Measurements from ENCODE around the gene CCL17.
"Not testable (repeated sequence)": the region's sequence is repeated elsewhere in the genome, so short reads cannot be mapped to it uniquely, and the experiment has no call there.

The CCL17 gene

DNA sequence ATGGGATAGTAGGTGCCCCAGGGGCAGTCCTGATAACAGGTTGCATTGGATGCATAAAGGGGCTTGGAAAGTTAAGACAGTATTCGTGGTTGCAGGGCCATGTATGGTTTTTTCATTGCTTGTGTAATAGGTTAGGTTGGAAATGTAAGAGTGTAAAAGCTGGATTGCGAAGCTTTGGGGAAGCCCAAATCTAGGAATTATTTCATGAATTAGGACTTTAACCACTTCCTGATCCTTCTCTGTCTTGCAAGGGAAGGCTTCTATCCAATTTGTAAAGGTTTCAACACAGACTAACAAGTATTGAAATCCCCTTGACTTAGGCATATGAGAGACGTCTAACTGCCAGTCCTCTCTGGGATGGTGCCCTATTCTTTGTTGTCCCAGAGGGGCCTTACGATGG lies 7.8 kb upstream of the CCL17 start:
- no peak for DNase-seq (ENCODE audit: low read depth in 3 of 3)

- DNase-seq (ENCODE audit: low read depth in 3 of 3), result not testable (repeated sequence)
Measured at GRCh38 chr16:57397493-57397892, 7.1 kb upstream of the CCL17 start.

GRCh38 chr16:57401943-57402640 lies 2.5 kb upstream of the CCL17 start:
- no peak for DNase-seq (ENCODE audit: low read depth in 3 of 3)

DNA sequence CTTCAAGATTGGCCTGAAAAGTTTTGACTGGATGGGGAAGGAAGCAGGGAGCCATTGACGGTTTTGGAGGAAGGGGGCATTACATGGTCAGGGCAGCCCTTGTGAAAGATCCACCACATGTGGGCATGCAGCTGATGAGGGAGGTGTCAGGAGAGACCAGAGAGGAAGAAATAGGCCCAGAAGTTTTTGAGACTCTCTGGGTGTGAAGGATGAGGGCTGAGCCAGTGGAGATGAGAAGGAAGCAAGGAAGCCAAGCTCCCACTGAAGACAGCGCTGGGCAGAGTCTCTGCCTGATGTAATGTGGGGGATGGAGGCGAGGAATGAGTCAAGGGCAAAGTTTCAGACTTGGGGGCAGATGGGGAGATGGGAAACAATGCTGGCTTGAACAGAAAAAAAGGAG lies 530 bp downstream of the CCL17 start:
- no peak for DNase-seq (ENCODE audit: low read depth in 3 of 3)

DNA sequence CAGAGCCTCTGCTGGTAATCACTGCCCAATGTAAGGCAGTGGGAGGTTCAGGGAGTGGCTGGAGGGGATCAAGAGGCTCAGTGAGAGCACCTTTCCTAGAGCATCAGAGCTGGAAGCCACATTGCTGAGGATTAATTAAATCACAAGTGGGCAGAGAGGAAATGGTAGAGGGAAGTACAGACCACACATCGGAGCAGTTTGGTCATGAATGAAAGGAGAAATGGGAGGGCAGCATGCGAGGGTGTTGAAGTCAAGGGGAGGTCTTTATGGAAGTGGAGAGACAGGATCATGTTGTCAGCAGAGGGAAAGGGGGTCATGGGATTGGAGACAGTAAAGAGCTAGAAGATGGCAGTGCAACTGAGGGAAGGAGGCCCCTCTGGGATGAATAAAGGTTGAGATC lies 2.3 kb downstream of the CCL17 start:
- no peak for DNase-seq (ENCODE audit: low read depth in 3 of 3)

GRCh38 chr16:57407521-57408353 lies 3.2 kb downstream of the CCL17 start:
- no peak for DNase-seq (ENCODE audit: low read depth in 3 of 3)

DNA sequence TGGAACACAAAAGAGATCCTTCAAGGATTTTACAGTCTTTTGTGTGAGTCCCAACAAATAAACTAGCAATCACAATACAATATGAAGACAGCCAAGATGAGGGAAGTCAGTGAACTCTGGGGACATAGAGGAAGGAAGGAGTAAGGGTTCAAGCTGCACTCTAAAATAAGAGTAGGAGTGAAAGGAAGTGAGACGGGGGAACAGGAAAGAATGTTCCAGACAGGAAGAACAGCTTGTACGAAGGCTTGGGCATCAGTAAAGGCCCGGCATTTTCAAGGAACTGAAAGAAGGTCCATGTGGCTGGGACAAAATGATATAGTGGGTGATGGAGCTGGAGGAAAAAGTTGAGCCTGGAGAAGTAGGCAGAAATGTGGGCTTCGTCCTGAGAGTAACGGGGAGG lies 4.5 kb downstream of the CCL17 start:
- DNase-seq (ENCODE audit: low read depth in 3 of 3), result no peak

DNA sequence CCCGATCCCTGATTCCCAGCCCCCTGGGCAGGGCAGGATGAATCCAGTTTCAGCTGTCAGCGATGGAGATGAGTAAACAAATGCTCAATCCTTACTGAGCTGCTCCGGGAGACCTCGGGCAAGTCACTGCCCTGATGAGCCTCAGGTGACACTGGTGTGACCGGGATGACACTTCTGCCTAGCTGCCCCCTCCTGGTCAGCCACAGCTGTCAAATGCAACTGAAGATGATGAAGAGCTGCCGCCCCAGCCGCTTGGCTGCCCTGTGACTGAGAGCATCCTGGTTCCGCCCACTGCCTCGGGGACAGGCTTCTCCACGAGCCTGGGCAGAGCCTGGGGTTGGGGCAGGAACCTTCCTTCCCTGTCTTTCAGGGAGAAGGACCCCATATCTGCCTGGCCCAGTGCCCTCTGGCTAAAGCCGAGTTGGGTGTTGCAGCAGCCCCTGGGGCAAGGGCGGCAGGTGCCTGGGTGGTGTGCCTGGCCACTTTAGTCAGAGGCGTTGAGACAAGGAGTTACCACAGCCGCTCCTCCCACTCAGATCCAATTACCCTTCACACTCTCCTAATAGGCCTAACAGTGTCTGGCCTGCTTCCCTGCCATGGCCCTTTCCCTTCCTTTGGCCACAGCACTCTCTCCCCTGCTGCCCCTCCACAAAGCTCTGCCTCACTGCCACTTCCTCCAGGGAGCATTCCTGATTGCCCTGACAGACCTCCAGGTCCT lies 5.5 kb downstream of the CCL17 start:
- no peak for DNase-seq (ENCODE audit: low read depth in 3 of 3)

- DNase-seq (ENCODE audit: low read depth in 3 of 3), result no peak
Measured at GRCh38 chr16:57411362-57411976, 6.9 kb downstream of the CCL17 start.

- DNase-seq (ENCODE audit: low read depth in 3 of 3), result no peak
Measured at GRCh38 chr16:57412584-57412983, 8.0 kb downstream of the CCL17 start.

DNA sequence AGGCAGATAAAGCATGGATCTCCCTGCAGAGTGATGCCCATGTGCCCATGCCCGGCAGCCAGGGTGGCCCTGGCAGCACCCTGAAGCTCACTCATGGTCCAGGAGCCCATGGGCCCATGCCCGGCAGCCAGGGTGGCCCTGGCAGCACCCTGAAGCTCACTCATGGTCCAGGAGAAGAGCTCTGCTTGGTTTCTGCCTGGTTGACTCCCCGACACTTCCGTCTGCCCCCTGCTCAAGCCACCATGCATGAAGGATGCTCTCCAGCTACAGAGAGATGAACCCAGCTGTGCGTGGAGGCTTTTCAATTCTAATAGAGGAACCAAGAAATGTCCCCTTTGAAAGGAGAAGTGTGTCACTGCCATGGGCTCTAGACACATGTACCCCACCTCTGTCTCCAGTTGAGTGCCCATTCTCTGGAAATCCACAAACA lies 8.7 kb downstream of the CCL17 start:
- no peak for DNase-seq (ENCODE audit: low read depth in 3 of 3)

DNA sequence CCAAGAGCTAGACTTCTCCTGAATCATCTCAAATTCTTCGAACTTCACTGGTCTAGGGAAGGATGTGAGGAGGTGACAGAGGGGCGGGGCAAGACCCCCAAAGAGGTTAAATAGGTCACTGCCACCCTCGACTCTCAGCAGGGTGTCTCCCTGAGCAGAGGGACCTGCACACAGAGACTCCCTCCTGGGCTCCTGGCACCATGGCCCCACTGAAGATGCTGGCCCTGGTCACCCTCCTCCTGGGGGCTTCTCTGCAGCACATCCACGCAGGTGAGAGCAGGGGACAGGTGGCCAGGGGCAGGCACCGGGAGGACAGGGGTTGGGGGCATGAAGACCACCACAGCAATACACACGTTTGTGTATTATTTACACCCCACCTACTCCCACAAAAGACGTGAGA lies 9.2 kb downstream of the CCL17 start:
- no peak for DNase-seq (ENCODE audit: low read depth in 3 of 3)

- no peak for DNase-seq (ENCODE audit: low read depth in 3 of 3)
Measured at GRCh38 chr16:57416084-57416483, 11.5 kb downstream of the CCL17 start.

DNA sequence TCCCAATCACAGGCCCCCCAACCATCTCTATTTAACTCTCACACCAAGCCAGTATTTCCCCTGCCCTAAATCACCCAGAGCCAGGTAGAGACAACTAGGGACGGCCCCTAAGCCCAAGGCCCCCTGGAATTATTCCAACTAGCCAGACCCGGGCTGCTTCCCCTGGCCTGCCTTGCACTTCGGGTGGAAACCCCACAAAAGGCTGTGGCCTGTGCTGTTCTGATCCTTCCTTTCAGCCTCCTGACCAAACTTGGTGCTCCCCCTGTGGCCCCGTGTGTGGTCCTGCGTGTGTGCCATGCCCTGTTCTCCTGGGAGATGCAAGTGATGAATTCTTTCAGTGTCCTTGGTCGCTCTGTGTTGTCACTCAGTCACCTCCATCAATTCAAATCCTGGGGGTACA lies 14.9 kb downstream of the CCL17 start:
- DNase-seq (ENCODE audit: low read depth in 3 of 3), result no peak

DNA sequence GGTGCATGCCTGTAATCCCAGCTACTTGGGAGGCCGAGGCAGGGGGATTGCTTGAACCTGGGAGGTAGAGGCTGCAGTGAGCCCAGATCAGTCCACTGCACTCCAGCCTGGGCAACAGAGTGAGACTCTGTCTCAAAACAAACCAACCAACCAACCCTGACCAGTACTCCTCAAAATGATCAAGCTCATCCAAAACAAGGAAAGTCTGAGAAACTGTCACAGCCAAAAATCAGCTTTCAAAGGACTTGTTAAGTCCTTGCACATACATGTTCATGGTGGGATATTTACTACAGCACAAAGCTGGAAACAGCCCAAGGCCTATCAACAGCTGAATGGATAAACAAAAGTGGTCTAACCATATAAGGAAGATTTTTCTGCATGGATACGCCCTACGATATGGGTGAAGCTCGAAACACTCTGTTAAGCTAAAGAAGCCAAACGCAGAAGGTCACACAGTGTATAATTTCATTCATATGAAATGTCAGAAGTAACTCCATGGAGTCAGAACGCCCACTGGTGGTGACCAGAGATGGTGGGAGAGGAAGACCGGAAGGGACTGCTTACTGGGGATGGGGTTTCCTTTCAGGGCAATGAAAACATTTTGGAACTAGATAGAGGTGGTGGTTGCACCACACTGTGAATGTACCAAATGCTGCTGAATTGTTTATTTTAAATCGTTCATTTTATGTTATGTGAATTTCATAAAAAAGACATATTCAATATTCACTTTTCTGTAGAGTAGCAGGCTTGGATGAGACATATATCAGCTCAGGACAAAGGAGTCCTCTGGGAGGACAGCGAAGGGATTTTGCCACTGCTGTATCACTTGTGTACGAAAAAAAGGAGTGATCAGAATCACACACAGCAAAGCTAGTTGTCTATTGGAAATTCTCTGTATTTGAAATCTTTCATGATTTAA lies 17.7 kb downstream of the CCL17 start:
- no peak for DNase-seq (ENCODE audit: low read depth in 3 of 3)

DNA sequence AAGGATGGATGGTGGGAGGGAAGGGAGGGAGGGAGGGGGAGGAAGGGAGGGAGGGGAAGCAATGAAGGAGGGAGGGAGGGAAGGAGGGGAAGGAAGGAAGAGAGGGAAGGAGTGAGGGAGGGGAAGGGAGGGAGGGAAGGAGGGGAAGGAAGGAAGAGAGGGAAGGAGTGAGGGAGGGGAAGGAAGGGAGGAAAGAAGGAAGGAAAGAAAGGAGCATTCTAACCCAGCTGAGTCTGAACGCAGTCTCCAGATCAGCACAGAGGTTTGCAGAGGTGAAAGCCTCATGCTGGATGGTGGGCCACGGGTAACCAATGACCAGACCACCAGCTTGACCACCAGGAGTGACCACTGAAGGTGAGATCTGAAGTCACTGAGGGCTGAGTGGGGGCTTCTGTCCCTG lies 18.6 kb downstream of the CCL17 start:
- no peak for DNase-seq (ENCODE audit: low read depth in 3 of 3)

DNA sequence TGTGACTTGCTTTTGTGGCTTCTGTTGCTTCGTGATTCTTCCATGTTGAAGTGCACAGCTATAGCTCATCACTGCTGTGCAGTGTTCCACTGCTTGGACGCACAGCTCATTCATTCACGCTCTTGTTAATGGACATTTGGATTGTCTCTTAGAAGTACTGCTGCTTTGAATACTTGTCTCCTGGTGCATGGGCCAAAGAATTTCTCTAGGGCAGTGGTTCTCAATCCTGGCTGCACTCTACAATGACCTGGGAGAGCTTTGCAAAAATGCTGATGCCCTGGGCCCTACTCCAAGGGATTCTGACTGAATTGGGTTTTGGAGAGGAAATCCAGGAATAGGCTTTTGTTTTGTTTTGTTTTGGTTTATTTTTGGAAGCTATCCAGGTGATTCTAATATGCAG lies 20.0 kb downstream of the CCL17 start:
- no peak for DNase-seq (ENCODE audit: low read depth in 3 of 3)

DNA sequence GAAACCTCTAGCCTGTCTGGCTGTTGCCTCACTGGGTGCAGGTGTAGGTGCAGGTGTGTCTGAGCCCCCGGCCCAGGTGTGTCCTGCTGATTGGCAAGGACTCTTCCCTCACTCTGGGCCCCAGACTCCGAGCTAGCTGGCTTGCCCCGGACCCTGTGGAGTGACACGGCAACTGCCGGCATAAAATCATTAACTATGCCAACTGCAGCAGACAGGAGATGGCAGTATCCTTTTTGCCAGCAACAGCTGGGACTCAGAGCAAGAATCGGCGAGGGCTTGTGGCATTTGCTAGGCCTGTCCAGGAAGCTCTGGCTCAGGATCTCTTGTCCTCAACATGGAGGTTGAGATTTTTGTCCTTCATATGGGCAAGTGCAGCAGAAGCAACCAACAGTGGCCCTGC lies 21.8 kb downstream of the CCL17 start:
- no peak for DNase-seq (ENCODE audit: low read depth in 3 of 3)

GRCh38 chr16:57427307-57427706 lies 22.7 kb downstream of the CCL17 start:
- no peak for DNase-seq (ENCODE audit: low read depth in 3 of 3)

DNA sequence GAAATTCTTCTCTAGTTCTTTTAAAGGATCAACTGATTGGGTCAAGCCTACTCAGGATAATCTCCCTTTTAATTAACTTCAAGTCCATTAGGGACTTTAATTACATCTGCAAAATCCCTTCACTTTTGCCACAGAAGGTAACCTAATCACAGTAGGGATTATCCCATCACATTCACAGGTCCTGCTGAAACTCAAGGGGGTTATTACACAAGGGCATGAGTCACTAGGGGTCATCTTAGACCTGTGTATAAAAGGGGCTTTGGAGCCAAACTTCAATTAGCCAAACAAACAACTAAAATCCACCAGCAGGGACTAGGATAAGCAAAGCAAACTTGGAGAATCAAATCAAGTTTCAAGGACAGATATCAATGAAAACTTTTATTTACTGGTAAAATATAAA lies 23.3 kb downstream of the CCL17 start:
- no peak for DNase-seq (ENCODE audit: low read depth in 3 of 3)

DNA sequence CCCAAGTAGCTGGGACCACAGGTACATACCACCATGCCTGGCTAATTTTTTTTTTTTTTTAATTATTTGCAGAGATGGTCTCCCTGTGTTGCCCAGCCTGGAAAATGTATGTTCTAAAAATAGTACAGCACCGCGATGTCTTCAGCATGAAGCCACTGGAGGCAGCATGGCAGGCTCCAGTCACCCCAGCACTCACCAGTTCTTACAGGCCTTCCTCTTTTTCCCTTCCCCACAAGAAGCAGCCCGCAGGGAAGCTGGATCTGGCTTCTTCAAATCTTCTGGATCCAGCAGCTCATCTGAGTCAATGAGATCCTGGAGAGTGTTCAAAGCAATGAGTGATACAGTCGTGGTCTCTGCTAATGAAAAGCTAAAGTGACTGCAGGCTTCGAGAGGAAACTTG lies 26.4 kb downstream of the CCL17 start:
- DNase-seq (ENCODE audit: low read depth in 3 of 3), result no peak
